ENCODE data around the gene NTSR1.

Gene NTSR1

GRCh38 chr20:62705627-62706026 is 3.0 kb upstream of the NTSR1 start:
- TF ChIP-seq, protein P1, sequence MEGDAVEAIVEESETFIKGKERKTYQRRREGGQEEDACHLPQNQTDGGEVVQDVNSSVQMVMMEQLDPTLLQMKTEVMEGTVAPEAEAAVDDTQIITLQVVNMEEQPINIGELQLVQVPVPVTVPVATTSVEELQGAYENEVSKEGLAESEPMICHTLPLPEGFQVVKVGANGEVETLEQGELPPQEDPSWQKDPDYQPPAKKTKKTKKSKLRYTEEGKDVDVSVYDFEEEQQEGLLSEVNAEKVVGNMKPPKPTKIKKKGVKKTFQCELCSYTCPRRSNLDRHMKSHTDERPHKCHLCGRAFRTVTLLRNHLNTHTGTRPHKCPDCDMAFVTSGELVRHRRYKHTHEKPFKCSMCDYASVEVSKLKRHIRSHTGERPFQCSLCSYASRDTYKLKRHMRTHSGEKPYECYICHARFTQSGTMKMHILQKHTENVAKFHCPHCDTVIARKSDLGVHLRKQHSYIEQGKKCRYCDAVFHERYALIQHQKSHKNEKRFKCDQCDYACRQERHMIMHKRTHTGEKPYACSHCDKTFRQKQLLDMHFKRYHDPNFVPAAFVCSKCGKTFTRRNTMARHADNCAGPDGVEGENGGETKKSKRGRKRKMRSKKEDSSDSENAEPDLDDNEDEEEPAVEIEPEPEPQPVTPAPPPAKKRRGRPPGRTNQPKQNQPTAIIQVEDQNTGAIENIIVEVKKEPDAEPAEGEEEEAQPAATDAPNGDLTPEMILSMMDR (IDR thresholded peaks at IDR 0.05; ENCODE audit: extremely low read depth, missing control alignments) = no peak

GRCh38 chr20:62706344-62706743 is 2.3 kb upstream of the NTSR1 start:
- TF ChIP-seq, protein P1 (IDR thresholded peaks at IDR 0.05; ENCODE audit: extremely low read depth, missing control alignments) = no peak

More at GRCh38 chr20:62705627-62706026, 3.0 kb upstream of the NTSR1 start:
- DNase-seq (ENCODE audit: low spot score) = no peak

GRCh38 chr20:62706857-62707256 is 1.8 kb upstream of the NTSR1 start:
- no peak for DNase-seq (ENCODE audit: low spot score)
- TF ChIP-seq, protein P1 (IDR thresholded peaks at IDR 0.05; ENCODE audit: extremely low read depth, missing control alignments) = no peak

More at GRCh38 chr20:62706344-62706743, 2.3 kb upstream of the NTSR1 start:
- DNase-seq (ENCODE audit: low spot score) = no peak

- no peak for DNase-seq (ENCODE audit: low spot score)
- TF ChIP-seq, protein P1 (IDR thresholded peaks at IDR 0.05; ENCODE audit: extremely low read depth, missing control alignments) = no peak
Observed at GRCh38 chr20:62707276-62707920, 1.2 kb upstream of the NTSR1 start.

GRCh38 chr20:62707921-62708521 is 615 bp upstream of the NTSR1 start:
- no peak for DNase-seq (ENCODE audit: low spot score)
- TF ChIP-seq, protein P1 (IDR thresholded peaks at IDR 0.05; ENCODE audit: extremely low read depth, missing control alignments) = no peak

GRCh38 chr20:62709537-62709905 is 885 bp downstream of the NTSR1 start:
- no peak for DNase-seq (ENCODE audit: low spot score)

More at GRCh38 chr20:62709537-62709905, 885 bp downstream of the NTSR1 start:
- TF ChIP-seq, protein P1 (IDR thresholded peaks at IDR 0.05; ENCODE audit: extremely low read depth, missing control alignments) = no peak

Data from GM20000 (cell line).